NT2/D1 (cell line): ENCODE results near the gene ANXA9.

Experiments used
- DNase-seq: peaks from one replicate; pipeline ENCODE4 v3.0.0-alpha.2; 2011; ENCODE audit warnings: low read depth, low spot score
- H3K27me3 ChIP-seq: 2 replicates; pipeline ENCODE4 v1.6.0; 2011; ENCODE audit warnings: mild to moderate bottlenecking; ENCODE audit not compliant: insufficient read length, insufficient read depth
- H3K36me3 ChIP-seq: 2 replicates; pipeline ENCODE4 v1.6.1; 2011; ENCODE audit warnings: mild to moderate bottlenecking, low read length, mixed read lengths; ENCODE audit not compliant: insufficient read depth, insufficient read length
- H3K4me1 ChIP-seq: 2 replicates; pipeline ENCODE4 v1.5.1; 2011; ENCODE audit not compliant: insufficient read depth, insufficient read length
- H3K4me3 ChIP-seq: 2 replicates; pipeline ENCODE4 v1.5.1; 2011; ENCODE audit warnings: low read depth; ENCODE audit not compliant: insufficient read length
- H3K9ac ChIP-seq: 2 replicates; pipeline ENCODE4 v1.6.0; 2011; ENCODE audit warnings: low read depth; ENCODE audit not compliant: insufficient read length
- H3K9me3 ChIP-seq: 2 replicates; pipeline ENCODE4 v1.5.1; 2011; ENCODE audit warnings: mild to moderate bottlenecking, low read length; ENCODE audit not compliant: insufficient read depth
- SUZ12 ChIP-seq: IDR thresholded peaks from 2 replicates; pipeline ENCODE4 v1.6.1; 2011; ENCODE audit not compliant: insufficient read length, insufficient read depth; ENCODE audit errors: extremely low read depth
- YY1 ChIP-seq: IDR thresholded peaks from 2 replicates; pipeline ENCODE4 v1.6.1; 2011; ENCODE audit not compliant: insufficient read length, insufficient read depth
- ZNF274 ChIP-seq: IDR thresholded peaks from 2 replicates; pipeline ENCODE4 v1.6.1; 2011; ENCODE audit warnings: mild to moderate bottlenecking, low read depth, low read length

Gene ANXA9

DNA sequence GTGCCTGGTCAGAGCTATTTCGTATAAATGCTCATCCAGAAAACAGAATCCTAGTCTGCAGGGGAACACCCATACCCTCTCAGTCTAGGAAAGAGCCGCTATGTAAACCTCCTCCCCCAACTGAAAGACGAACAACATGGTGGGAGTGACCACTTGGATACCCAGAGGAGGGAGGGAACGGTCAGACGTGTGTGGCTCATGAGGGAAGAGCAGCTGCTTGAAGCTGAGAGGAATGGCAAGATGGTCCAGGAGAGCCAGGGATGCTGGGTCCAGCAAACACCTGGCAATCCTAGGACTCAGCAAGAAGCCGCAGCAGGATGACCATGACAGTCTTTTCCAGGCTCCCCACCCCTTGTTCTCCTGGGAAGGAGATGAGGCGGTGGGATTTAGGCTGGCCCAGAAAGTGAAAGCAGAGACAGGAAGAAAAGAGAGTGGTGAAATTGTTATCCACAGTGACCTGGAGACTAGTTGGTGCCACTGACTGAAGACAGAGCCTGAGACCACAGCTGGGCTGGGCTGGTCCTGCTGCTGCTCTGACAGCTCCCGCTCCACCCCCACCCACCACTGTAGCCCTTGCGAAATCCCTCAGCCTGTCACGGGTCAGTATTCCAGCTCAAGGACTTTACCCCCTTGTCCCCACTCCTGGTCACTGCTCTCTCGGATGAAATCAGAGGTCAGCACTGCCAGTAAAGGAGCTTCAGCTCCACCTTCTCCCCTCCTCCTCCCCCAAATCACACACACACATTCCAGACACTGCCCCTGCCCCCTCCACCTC lies 11.1 kb upstream of the ANXA9 start:
- H3K27me3 ChIP-seq = peaks cover 3% of the 10 kb centered on the region
- H3K9me3 ChIP-seq = no peaks in the 10 kb centered on the region
- H3K4me1 ChIP-seq = peaks cover 26% of the 10 kb centered on the region
- no peak for DNase-seq
- no peak overlapping the region for H3K4me3 ChIP-seq
- TF ChIP-seq ZNF274 (no peak), YY1 (no peak), SUZ12 (no peak)
- H3K36me3 ChIP-seq = peaks cover 48% of the 10 kb centered on the region
- no peak overlapping the region for H3K9ac ChIP-seq

- peaks cover 40% of the 10 kb centered on the region for H3K36me3 ChIP-seq
- peak overlapping the region; percentile 5 for H3K4me3 ChIP-seq
- peaks cover 30% of the 10 kb centered on the region for H3K4me1 ChIP-seq
- peak overlapping the region; percentile 51 for H3K9ac ChIP-seq
- peaks cover 3% of the 10 kb centered on the region for H3K27me3 ChIP-seq
- TF ChIP-seq ZNF274 (no peak), YY1 (no peak), SUZ12 (no peak)
- H3K9me3 ChIP-seq = no peaks in the 10 kb centered on the region
- DNase-seq = no peak
Measured at GRCh38 chr1:150971583-150972416, 10.3 kb upstream of the ANXA9 start.

- H3K27me3 ChIP-seq = peaks cover 3% of the 10 kb centered on the region
- H3K4me1 ChIP-seq = peaks cover 34% of the 10 kb centered on the region
- no peaks in the 10 kb centered on the region for H3K9me3 ChIP-seq
- H3K36me3 ChIP-seq = peaks cover 33% of the 10 kb centered on the region
- TF ChIP-seq SUZ12 = no peak
- TF ChIP-seq ZNF274 = no peak
- no peak for TF ChIP-seq YY1
- H3K9ac ChIP-seq = peak overlapping the region; percentile 38
- H3K4me3 ChIP-seq = no peak overlapping the region
- DNase-seq = no peak
Measured at GRCh38 chr1:150972417-150972940, 9.6 kb upstream of the ANXA9 start.

GRCh38 chr1:150973258-150973835 lies 8.7 kb upstream of the ANXA9 start:
- H3K4me1 ChIP-seq = peaks cover 37% of the 10 kb centered on the region
- H3K4me3 ChIP-seq = peak overlapping the region; percentile 79
- no peak for DNase-seq
- H3K9ac ChIP-seq = peak overlapping the region; percentile 76
- TF ChIP-seq YY1 = no peak
- no peak for TF ChIP-seq SUZ12
- no peak for TF ChIP-seq ZNF274
- no peaks in the 10 kb centered on the region for H3K9me3 ChIP-seq
- H3K36me3 ChIP-seq = peaks cover 24% of the 10 kb centered on the region
- H3K27me3 ChIP-seq = peaks cover 3% of the 10 kb centered on the region

DNA sequence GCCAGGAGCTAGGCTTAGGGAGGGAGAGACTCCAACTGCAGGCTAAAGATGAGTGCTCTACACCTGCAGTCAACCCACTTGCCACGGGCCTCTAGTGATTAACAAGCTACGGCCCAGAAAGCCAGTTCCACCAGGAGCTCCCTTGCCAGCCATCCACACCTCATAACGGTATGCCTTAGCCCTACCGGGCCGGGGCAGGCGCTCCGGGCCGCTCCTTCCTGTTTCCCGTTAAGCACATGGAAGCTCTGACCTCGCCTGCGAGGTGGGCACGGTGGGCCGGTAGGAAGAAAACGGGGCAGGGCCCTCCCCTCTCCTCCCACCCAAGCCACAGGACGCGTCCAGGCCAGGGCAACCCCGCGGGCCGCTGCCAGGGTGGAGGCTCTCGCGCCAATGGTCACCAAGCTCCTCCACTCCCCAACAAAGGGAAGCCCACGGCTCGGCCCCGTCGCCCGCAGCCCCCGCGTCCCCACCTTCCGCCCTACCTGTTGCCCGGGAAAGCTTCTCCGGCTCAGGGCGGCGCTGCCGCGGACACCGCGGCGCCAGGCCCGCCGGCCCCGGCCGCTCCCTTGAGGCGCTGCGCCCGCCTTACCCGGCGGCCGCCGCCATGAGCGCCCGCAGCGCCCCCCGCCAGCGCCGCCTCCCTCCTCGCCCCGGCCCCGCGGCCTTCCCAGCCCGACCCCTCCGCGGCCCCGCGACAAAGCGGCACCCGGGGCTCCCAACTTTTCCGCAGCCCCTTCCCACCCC lies 8.1 kb upstream of the ANXA9 start:
- peaks cover 18% of the 10 kb centered on the region for H3K36me3 ChIP-seq
- H3K9me3 ChIP-seq = no peaks in the 10 kb centered on the region
- H3K27me3 ChIP-seq = peaks cover 3% of the 10 kb centered on the region
- no peak for DNase-seq
- peaks cover 38% of the 10 kb centered on the region for H3K4me1 ChIP-seq
- TF ChIP-seq YY1 = no peak
- no peak for TF ChIP-seq ZNF274
- no peak for TF ChIP-seq SUZ12
- H3K9ac ChIP-seq = peak overlapping the region; percentile 76
- peak overlapping the region; percentile 79 for H3K4me3 ChIP-seq

- H3K9ac ChIP-seq = peak within 1 kb of the TSS; percentile 88
- H3K36me3 ChIP-seq = peaks cover 10% of the 10 kb centered on the region
- DNase-seq = peak; percentile 70
- peaks cover 41% of the 10 kb centered on the region for H3K4me1 ChIP-seq
- H3K27me3 ChIP-seq = peaks cover 3% of the 10 kb centered on the region
- no peaks in the 10 kb centered on the region for H3K9me3 ChIP-seq
- no peak for TF ChIP-seq SUZ12
- no peak for TF ChIP-seq YY1
- no peak for TF ChIP-seq ZNF274
- peak within 1 kb of the TSS; percentile 79 for H3K4me3 ChIP-seq
Measured at GRCh38 chr1:150974580-150975478, 7.3 kb upstream of the ANXA9 start, which contains the start of gene CERS2. Gene CERS2 (minus strand): TSS chr1:150974835. CDS start chr1:150969090, 5,745 bp downstream.
